H1 (cell line): ENCODE data around the gene MAN1A2. TPM values are rescaled to one million over a fixed set of nuclear protein-coding genes. Genes with fewer than 3 reads are reported as not detected.

Source experiments
- BACH1 ChIP-seq: IDR thresholded peaks from 2 replicates; pipeline ENCODE4 v1.6.1; 2012; ENCODE audit warnings: low read length, improper control_type of control experiment
- CREB1 ChIP-seq: IDR thresholded peaks from 2 replicates; pipeline ENCODE4 v1.6.1; 2012; ENCODE audit warnings: inconsistent platforms
- RBBP5 ChIP-seq: IDR thresholded peaks from 2 replicates; pipeline ENCODE4 v1.7.1; 2012; ENCODE audit warnings: low read depth, mild to moderate bottlenecking, inconsistent platforms, low read length, moderate library complexity, borderline replicate concordance
- TCF12 ChIP-seq: IDR thresholded peaks from 2 replicates; pipeline ENCODE4 v1.6.1; 2011; ENCODE audit warnings: low read depth, mild to moderate bottlenecking, low read length
- polyA plus RNA-seq, 7 experiments: library from polyadenylated mRNA; depleted of rRNA in 3 of 7; stranded (reverse) in 5 of 7; unstranded in 2 of 7; fragments of >200 nt in 5 of 7; fragments of 200-250 nt in 2 of 7; gene quantifications; 1 replicate in 5 of 7; 2 replicates in 1 of 7; 4 replicates in 1 of 7; pipeline versions ENCODE4 v1.2.1 to v1.2.3, GENCODE V29; 2011 to 2013; ENCODE audit warnings: missing spikeins in 2 of 7, mixed read lengths in 2 of 7
- total RNA-seq: library from RNA; stranded (reverse); fragmentation: NEBNext Ultra II Directional; extraction: Animal tissue kit (Norgen Biotek cat#: 25700); gene quantifications from 2 replicates; pipeline ENCODE4 v1.2.1, GENCODE V29; 2021

Gene MAN1A2
- total and polyA plus RNA-seq, 2 of the 8 experiments (the other 6 are each of a cell fraction or from before 2014, with no cell fraction given), result 5.5 to 18.8 TPM

- TF ChIP-seq CREB1 (no peak), RBBP5 (no peak), TCF12 (no peak), BACH1 (no peak)
These were observed 3.6 kb upstream of the MAN1A2 start (continued) for GRCh38 chr1:117363571-117364048.
